Effector memory CD4-positive, alpha-beta T cell (primary cell): Measurements from ENCODE around the gene SLC6A1.

ENCODE experiments used
- DNase-seq, 3 donors: peaks; one replicate each; pipeline ENCODE4 v3.0.0-alpha.2; 2020
- H3K27ac ChIP-seq: 2 replicates; pipeline ENCODE4 v1.7.0; 2013; ENCODE audit warnings: mild to moderate bottlenecking, low read length, moderate library complexity; ENCODE audit not compliant: insufficient read depth, poor library complexity, severe bottlenecking
- H3K27me3 ChIP-seq: replicated peaks from 2 replicates; pipeline ENCODE4 v1.7.0; 2013; ENCODE audit warnings: mild to moderate bottlenecking, low read length; ENCODE audit not compliant: insufficient read depth, control insufficient read depth, poor library complexity, severe bottlenecking
- H3K36me3 ChIP-seq: 2 replicates; pipeline ENCODE4 v1.7.0; 2013; ENCODE audit warnings: mild to moderate bottlenecking, low read length, moderate library complexity; ENCODE audit not compliant: control insufficient read depth, insufficient read depth
- H3K4me1 ChIP-seq: 2 replicates; pipeline ENCODE4 v1.7.0; 2013; ENCODE audit warnings: low read length, mild to moderate bottlenecking; ENCODE audit not compliant: control insufficient read depth, insufficient read depth, poor library complexity, severe bottlenecking
- H3K4me3 ChIP-seq: 2 replicates; pipeline ENCODE4 v1.7.0; 2013; ENCODE audit warnings: low read length, low read depth, mild to moderate bottlenecking; ENCODE audit not compliant: insufficient read depth, poor library complexity, severe bottlenecking
- H3K9me3 ChIP-seq: 2 replicates; pipeline ENCODE4 v1.7.0; 2013; ENCODE audit warnings: mild to moderate bottlenecking, low read length, moderate library complexity; ENCODE audit not compliant: control insufficient read depth

The SLC6A1 gene

GRCh38 chr3:10980312-10980711, 12.2 kb upstream of the SLC6A1 start:
- DNase-seq, result no peak
- Histone ChIP-seq H3K9me3 (no peaks in the 10 kb centered on the region), H3K4me3 (no peak overlapping the region), H3K36me3 (no peaks in the 10 kb centered on the region), H3K27me3 (no peaks in the 10 kb centered on the region), H3K4me1 (no peaks in the 10 kb centered on the region), H3K27ac (no peak overlapping the region)

GRCh38 chr3:10981031-10981430, 11.5 kb upstream of the SLC6A1 start:
- Histone ChIP-seq H3K27me3 (no peaks in the 10 kb centered on the region), H3K4me1 (no peaks in the 10 kb centered on the region)

GRCh38 chr3:10981961-10982360, 10.6 kb upstream of the SLC6A1 start:
- H3K27ac ChIP-seq, result no peak overlapping the region
- no peaks in the 10 kb centered on the region for H3K27me3 ChIP-seq
- no peaks in the 10 kb centered on the region for H3K36me3 ChIP-seq
- H3K9me3 ChIP-seq, result no peaks in the 10 kb centered on the region
- H3K4me3 ChIP-seq, result no peak overlapping the region
- DNase-seq, result no peak
- H3K4me1 ChIP-seq, result no peaks in the 10 kb centered on the region

More at GRCh38 chr3:10981031-10981430, 11.5 kb upstream of the SLC6A1 start:
- no peaks in the 10 kb centered on the region for H3K36me3 ChIP-seq
- no peaks in the 10 kb centered on the region for H3K9me3 ChIP-seq
- DNase-seq, result no peak
- no peak overlapping the region for H3K4me3 ChIP-seq
- no peak overlapping the region for H3K27ac ChIP-seq

GRCh38 chr3:10982782-10983181, 9.8 kb upstream of the SLC6A1 start:
- Histone ChIP-seq H3K27me3 (no peaks in the 10 kb centered on the region), H3K36me3 (no peaks in the 10 kb centered on the region), H3K27ac (no peak overlapping the region), H3K4me3 (no peak overlapping the region), H3K9me3 (no peaks in the 10 kb centered on the region), H3K4me1 (no peaks in the 10 kb centered on the region)
- no peak for DNase-seq

GRCh38 chr3:10983219-10983916, 9.2 kb upstream of the SLC6A1 start:
- no peak overlapping the region for H3K27ac ChIP-seq
- no peaks in the 10 kb centered on the region for H3K27me3 ChIP-seq
- no peak for DNase-seq
- no peak overlapping the region for H3K4me3 ChIP-seq
- no peaks in the 10 kb centered on the region for H3K4me1 ChIP-seq
- H3K36me3 ChIP-seq, result no peaks in the 10 kb centered on the region
- H3K9me3 ChIP-seq, result no peaks in the 10 kb centered on the region

DNA sequence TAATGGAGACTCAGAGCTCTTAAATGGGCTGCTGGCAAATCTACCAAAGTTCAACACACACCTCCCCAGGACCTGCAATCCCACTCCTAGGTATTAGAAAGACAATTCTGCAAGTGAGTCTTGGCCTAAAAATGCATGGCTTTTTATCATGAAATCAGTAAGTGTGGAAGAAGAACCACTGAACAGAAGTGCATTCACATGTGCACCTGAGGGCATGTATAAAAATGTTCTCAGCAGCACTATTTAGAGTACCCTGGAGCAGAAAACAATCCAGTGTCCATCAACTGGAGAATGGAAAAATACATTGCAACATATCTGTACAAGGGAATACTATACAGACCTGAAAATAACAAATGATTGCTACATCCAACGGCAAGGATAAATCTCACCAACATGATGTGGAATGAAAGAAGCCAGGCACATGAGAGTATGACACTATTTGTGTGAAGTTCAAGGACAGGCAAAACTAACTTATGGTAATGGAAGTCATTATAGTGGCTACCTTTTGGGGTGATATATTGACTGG, 8.1 kb upstream of the SLC6A1 start:
- Histone ChIP-seq H3K9me3 (no peaks in the 10 kb centered on the region), H3K27ac (no peak overlapping the region), H3K4me1 (no peaks in the 10 kb centered on the region), H3K27me3 (no peaks in the 10 kb centered on the region), H3K4me3 (no peak overlapping the region), H3K36me3 (no peaks in the 10 kb centered on the region)
- no peak for DNase-seq

DNA sequence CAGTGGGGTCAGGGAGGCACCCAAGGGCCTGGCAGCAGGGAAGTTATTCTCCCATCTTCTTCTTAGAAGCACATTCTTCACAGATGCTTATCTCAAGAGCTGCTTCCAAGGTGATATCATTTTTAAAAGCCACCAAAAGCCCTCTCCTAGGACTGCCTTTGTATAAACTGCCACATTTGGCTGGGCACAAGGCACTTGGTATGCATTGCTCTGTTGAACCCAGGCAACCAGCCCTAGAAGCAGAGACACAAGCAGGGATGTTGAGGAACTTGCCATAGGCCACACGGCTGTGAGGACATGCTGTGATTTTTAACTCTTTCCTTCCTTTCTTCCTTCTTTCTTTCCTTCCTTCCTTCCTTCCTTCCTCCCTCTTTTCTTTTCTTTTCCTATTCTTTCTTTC, 7.4 kb upstream of the SLC6A1 start:
- Histone ChIP-seq H3K4me3 (no peak overlapping the region), H3K36me3 (no peaks in the 10 kb centered on the region), H3K9me3 (no peaks in the 10 kb centered on the region), H3K27ac (no peak overlapping the region), H3K27me3 (peaks cover 3% of the 10 kb centered on the region), H3K4me1 (no peaks in the 10 kb centered on the region)
- no peak for DNase-seq

DNA sequence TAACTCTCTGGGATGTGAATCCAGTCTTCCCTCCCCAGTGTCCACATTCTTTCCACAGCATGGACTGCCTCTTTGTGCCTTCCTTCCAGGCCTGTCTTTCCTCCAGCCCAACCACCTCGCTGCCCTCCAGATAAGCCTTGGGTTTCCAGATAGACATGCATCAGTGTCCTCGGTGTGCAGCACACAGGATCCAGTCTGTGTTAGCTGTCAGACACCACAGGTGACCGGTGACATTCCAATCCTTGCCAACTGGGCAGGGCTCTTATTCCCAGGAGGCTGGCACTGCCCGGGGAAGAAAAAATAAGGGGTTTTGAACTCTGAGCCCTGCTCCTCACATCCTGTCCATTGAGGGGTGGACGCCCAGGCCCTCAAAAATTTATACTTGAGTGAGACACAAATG, 6.0 kb upstream of the SLC6A1 start:
- DNase-seq, result no peak
- Histone ChIP-seq H3K27me3 (peaks cover 12% of the 10 kb centered on the region), H3K9me3 (no peaks in the 10 kb centered on the region), H3K4me3 (no peak overlapping the region), H3K27ac (no peak overlapping the region), H3K4me1 (no peaks in the 10 kb centered on the region), H3K36me3 (no peaks in the 10 kb centered on the region)

DNA sequence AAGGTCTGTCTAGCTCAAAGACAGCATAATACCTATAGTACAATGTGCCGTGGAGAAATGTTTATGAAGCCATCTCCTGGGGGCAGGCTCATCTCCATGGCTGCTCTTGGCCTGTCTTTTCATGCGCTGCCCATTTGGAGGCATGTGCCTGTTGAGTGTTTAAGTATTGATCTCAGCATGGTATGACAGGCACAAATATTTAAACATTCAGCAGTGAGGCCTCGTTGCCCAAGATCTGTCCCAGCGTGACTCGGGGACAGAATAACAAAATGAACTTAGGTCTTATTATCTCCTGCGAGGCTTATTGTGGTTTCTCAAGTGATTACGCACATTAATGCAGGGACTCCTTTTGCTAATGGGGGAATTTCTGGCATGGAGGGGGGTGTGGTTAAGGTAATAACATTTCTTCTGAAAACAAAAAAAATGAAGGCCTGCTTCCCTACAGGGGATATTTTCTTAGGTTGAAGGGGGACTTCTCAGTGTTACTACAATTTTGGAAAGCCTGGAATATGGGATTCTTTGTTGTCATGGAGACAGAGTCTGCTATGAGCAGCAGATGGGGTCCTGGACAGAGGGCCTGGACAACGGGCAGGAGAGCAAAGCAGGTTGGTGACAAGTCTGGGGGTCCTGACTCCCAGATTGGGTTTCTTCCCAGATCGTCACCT, 4.4 kb upstream of the SLC6A1 start:
- Histone ChIP-seq H3K36me3 (no peaks in the 10 kb centered on the region), H3K4me3 (no peak overlapping the region), H3K4me1 (peaks cover 4% of the 10 kb centered on the region), H3K27ac (no peak overlapping the region), H3K9me3 (no peaks in the 10 kb centered on the region), H3K27me3 (peaks cover 20% of the 10 kb centered on the region)
- DNase-seq, result no peak

DNA sequence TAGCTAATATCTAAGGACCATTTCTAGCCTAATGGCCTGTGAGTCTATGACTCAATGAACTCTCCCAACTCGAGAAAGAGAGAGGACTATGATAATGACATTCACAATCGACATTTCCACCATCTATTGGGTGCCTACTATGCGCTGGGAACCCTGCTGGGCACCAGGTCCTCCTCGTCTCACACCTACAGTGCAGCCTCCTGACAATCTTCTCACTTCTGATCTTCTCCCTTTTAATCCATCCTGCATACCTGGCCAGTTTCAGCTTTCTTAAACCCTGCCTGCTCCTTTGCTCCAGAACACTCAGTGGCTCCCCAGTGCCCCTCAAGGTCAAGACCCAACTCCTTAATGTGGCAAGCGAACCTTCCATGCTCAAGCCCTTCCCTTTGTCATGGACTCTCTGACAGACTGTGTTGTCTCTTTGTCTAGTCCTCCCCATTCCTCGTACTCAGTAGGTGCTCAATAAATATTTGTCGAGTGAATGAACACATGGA, 3.5 kb upstream of the SLC6A1 start:
- Histone ChIP-seq H3K27ac (no peak overlapping the region), H3K4me1 (peaks cover 8% of the 10 kb centered on the region), H3K4me3 (no peak overlapping the region), H3K9me3 (no peaks in the 10 kb centered on the region), H3K36me3 (no peaks in the 10 kb centered on the region), H3K27me3 (peaks cover 21% of the 10 kb centered on the region)
- no peak for DNase-seq
